ENCODE measurements around the gene PVR.

GRCh38 chr19:44668985-44669764 is 25.5 kb downstream of the PVR start:
- TF ChIP-seq, protein P1, sequence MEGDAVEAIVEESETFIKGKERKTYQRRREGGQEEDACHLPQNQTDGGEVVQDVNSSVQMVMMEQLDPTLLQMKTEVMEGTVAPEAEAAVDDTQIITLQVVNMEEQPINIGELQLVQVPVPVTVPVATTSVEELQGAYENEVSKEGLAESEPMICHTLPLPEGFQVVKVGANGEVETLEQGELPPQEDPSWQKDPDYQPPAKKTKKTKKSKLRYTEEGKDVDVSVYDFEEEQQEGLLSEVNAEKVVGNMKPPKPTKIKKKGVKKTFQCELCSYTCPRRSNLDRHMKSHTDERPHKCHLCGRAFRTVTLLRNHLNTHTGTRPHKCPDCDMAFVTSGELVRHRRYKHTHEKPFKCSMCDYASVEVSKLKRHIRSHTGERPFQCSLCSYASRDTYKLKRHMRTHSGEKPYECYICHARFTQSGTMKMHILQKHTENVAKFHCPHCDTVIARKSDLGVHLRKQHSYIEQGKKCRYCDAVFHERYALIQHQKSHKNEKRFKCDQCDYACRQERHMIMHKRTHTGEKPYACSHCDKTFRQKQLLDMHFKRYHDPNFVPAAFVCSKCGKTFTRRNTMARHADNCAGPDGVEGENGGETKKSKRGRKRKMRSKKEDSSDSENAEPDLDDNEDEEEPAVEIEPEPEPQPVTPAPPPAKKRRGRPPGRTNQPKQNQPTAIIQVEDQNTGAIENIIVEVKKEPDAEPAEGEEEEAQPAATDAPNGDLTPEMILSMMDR (conservative IDR thresholded peaks at IDR 0.05) = no peak
- TF ChIP-seq ZFX (IDR thresholded peaks at IDR 0.05) = no peak

All from C4-2B (cell line).